Thyroid gland (tissue), 4 donors: Measurements from ENCODE around the gene GRAMD1C. TPM values are rescaled to one million over a fixed set of nuclear protein-coding genes. Genes with fewer than 3 reads are reported as not detected.
A peak's percentile ranks its signal among the peaks of the same experiment; 100 is the strongest.

Experiments
- DNase-seq, 2 donors: peaks; one replicate each; pipeline ENCODE4 v3.0.0-alpha.2; 2019
- H3K27ac ChIP-seq, 3 donors: fragments of 200-600 bp; sonication (generic); 1 replicate in 2 of 3; 2 replicates in 1 of 3; pipeline ENCODE4 v1.5.1; 2016 to 2019; ENCODE audit warnings: mild to moderate bottlenecking in 1 of 3, moderate library complexity in 1 of 3
- H3K27me3 ChIP-seq: fragments of 200-600 bp; sonication (generic); one replicate; pipeline ENCODE4 v1.5.1; 2019
- H3K36me3 ChIP-seq, 2 donors: fragments of 200-600 bp; sonication (generic); one replicate each; pipeline ENCODE4 v1.5.1; 2016 to 2019
- H3K4me1 ChIP-seq, 2 donors: fragments of 200-600 bp; sonication (generic); one replicate each; pipeline ENCODE4 v1.5.1; 2017 to 2019
- H3K4me3 ChIP-seq, 3 donors: fragments of 200-600 bp; sonication (generic); replicated peaks in 1 of 3; 1 replicate in 2 of 3; 2 replicates in 1 of 3; pipeline ENCODE4 v1.5.1; 2016; ENCODE audit warnings: mild to moderate bottlenecking in 1 of 3
- H3K9me3 ChIP-seq: fragments of 200-600 bp; sonication (generic); one replicate; pipeline ENCODE4 v1.5.1; 2017
- POLR2A ChIP-seq, 2 donors: fragments of 450-650 bp; IDR thresholded peaks; one replicate each; pipeline ENCODE4 v1.6.1; 2017; ENCODE audit warnings: antibody characterized with exemption in 2 of 2, mild to moderate bottlenecking in 2 of 2, moderate library complexity in 1 of 2
- WGBS, 2 donors: methylation state at CpG; one replicate each; pipeline ENCODE4 v1.1.5; 2017; 5-methylcytosine and 5-hydroxymethylcytosine counted together
- intact Hi-C: fragments of 100-400 bp; cut with DNase I; formaldehyde crosslinking; loops from one replicate; pipeline ENCODE4 v1.15.1; 2023
- total RNA-seq, 4 donors: library from RNA; depleted of rRNA; stranded (reverse); fragments of >200 nt; gene quantifications; one replicate each; pipeline ENCODE4 v1.2.3, GENCODE V29; 2016
- TF ChIP-seq, protein P1 (sequence below), 6 experiments: fragments of 200-600 bp in 3 of 6; fragments of 450-650 bp in 3 of 6; sonication (generic) in 3 of 6; IDR thresholded peaks; one replicate each; pipeline ENCODE4 v1.5.1; 2016 to 2019; ENCODE audit warnings: antibody characterized with exemption in 6 of 6, mild to moderate bottlenecking in 2 of 6, inconsistent platforms in 1 of 6, moderate library complexity in 1 of 6

GRAMD1C gene
- total RNA-seq, 4 donors from 2014 or later = 5.8 to 20.2 (median 9.1) TPM

DNA sequence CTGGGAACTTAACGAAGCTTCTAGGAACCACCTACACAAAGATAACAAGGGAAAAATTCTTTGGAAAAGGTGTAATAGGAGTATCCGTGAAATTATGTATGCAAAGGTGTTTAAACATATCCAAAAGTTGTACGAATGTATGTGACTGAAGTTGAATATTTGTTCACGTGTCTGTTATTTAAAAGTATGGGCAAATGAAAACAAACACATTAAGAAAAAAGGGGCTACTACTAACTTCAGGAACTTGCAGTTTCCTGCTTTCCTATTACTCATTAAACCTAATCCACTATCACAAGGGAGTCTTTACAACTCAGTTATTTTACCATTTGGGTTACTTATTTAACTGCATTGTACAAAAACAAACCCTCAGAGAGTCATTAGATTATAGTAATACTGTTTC, 33.9 kb upstream of the GRAMD1C start:
- Histone ChIP-seq H3K27ac (no peak overlapping the region), H3K27me3 (no peaks in the 10 kb centered on the region), H3K9me3 (no peaks in the 10 kb centered on the region), H3K4me3 (no peak overlapping the region), H3K4me1 (no peaks in the 10 kb centered on the region), H3K36me3 (peaks cover 19 to 59% of the 10 kb centered on the region in 2 donors)
- DNase-seq = no peak
- intact Hi-C loops = no loop called here
- TF ChIP-seq POLR2A (IDR thresholded peaks at IDR 0.05) = no peak
- TF ChIP-seq, protein P1, sequence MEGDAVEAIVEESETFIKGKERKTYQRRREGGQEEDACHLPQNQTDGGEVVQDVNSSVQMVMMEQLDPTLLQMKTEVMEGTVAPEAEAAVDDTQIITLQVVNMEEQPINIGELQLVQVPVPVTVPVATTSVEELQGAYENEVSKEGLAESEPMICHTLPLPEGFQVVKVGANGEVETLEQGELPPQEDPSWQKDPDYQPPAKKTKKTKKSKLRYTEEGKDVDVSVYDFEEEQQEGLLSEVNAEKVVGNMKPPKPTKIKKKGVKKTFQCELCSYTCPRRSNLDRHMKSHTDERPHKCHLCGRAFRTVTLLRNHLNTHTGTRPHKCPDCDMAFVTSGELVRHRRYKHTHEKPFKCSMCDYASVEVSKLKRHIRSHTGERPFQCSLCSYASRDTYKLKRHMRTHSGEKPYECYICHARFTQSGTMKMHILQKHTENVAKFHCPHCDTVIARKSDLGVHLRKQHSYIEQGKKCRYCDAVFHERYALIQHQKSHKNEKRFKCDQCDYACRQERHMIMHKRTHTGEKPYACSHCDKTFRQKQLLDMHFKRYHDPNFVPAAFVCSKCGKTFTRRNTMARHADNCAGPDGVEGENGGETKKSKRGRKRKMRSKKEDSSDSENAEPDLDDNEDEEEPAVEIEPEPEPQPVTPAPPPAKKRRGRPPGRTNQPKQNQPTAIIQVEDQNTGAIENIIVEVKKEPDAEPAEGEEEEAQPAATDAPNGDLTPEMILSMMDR (IDR thresholded peaks at IDR 0.05) = no peak
- WGBS, 2 donors = 87 to 88% methylated on average over 4 of the region's 4 CpGs

DNA sequence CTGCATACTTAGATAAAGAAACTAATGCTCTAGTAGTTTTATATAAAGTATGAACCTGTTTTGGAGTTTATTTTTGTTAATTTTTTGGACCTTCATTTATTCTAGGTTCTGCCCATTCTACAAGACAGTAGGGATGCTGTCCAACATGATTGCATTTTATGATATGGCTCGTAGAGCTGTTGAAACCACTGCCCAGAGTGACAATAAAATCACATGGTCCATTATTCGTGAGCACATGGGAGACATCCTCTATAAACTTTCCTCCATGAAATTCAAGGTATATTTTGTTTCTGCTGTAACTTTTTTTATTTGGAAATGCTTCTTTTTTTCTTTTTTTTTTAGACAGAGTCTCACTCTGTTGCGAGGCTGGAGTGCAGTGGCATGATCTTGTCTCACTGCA, 33.3 kb upstream of the GRAMD1C start:
- H3K36me3 ChIP-seq = peaks cover 19 to 60% of the 10 kb centered on the region in 2 donors
- H3K9me3 ChIP-seq = no peaks in the 10 kb centered on the region
- H3K27ac ChIP-seq = no peak overlapping the region
- intact Hi-C loops = no loop called here
- TF ChIP-seq, protein P1 (IDR thresholded peaks at IDR 0.05) = no peak
- no peak for TF ChIP-seq POLR2A (IDR thresholded peaks at IDR 0.05)
- no peaks in the 10 kb centered on the region for H3K4me1 ChIP-seq
- H3K27me3 ChIP-seq = no peaks in the 10 kb centered on the region
- 94 to 96% methylated on average over 3 of the region's 3 CpGs for WGBS, 2 donors
- DNase-seq = no peak
- no peak overlapping the region for H3K4me3 ChIP-seq

DNA sequence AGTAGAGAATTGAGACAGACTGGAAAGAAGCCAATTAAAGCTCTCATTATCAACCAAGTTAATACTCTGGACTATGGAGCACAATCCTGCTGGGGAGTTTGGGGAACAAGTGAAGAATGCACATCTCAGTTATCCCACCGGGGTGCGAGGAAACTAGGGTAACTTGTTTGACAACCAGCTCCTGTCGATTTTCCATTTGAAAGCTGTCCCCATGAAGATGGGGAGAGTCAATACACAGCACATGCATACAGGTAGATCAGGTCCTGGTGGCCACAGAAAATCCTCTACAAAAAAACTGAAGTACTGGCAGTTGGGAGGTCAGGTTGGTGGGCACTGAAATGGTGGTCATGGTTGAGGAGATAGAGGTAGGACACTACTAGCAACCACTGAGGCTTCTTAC, 25.7 kb upstream of the GRAMD1C start:
- no peak for DNase-seq
- Histone ChIP-seq H3K4me1 (no peaks in the 10 kb centered on the region), H3K36me3 (peaks cover 10 to 12% of the 10 kb centered on the region in 2 donors), H3K4me3 (no peak overlapping the region), H3K27ac (no peak overlapping the region), H3K9me3 (no peaks in the 10 kb centered on the region), H3K27me3 (no peaks in the 10 kb centered on the region)
- intact Hi-C loops = no loop called here
- WGBS, 2 donors = 75 to 77% methylated on average over 3 of the region's 3 CpGs
- TF ChIP-seq, protein P1 (IDR thresholded peaks at IDR 0.05) = no peak

DNA sequence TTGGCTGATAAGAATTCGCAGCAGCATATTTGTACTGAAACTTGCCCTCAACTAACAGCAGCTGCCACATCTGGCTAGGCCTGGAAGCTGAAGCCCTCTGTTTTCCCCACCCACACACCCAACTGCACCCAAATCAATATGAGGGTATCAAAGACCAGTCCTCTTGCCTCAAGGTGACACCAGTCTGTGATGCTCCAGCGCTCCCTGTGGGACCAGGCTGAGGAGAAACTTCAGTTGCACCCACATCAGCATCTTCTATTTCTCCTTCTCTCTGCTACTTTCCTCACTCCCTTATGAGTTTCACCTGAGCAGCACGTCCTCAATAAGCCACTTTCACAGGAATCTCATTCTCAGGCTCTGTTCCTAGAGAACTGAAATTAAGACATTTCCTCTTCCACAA, 18.7 kb upstream of the GRAMD1C start:
- intact Hi-C loops = no loop called here
- no peak overlapping the region for H3K4me3 ChIP-seq
- H3K9me3 ChIP-seq = no peaks in the 10 kb centered on the region
- no peak for DNase-seq
- no peaks in the 10 kb centered on the region for H3K36me3 ChIP-seq
- H3K27me3 ChIP-seq = no peaks in the 10 kb centered on the region
- H3K4me1 ChIP-seq = no peaks in the 10 kb centered on the region
- 84 to 90% methylated on average over 3 of the region's 3 CpGs for WGBS, 2 donors
- TF ChIP-seq POLR2A (IDR thresholded peaks at IDR 0.05) = no peak
- TF ChIP-seq, protein P1 (IDR thresholded peaks at IDR 0.05) = no peak
- H3K27ac ChIP-seq = no peak overlapping the region

DNA sequence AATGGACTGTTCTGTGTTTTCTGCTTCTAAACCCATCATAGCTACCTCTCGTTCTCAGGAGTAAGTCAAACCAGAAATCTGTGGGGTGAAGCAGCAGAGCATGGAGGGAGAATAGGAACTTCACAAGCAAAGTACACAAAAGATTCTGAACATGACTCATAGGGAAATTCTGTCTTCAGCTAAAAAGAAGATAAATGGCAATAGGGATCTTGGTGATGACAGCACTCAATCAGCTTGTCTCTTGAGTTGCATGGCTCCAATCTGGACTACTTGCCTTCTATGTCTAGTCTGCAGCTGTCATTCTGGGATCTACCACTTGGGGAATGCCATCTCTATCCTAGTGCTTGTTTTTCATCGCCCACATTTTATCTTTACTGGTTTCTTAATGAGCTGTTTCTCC, 13.5 kb upstream of the GRAMD1C start:
- no peaks in the 10 kb centered on the region for H3K36me3 ChIP-seq
- H3K27ac ChIP-seq = no peak overlapping the region
- 62 to 78% methylated on average over 2 of the region's 2 CpGs for WGBS, 2 donors
- DNase-seq = no peak
- intact Hi-C loops = no loop called here
- no peaks in the 10 kb centered on the region for H3K27me3 ChIP-seq
- no peak overlapping the region for H3K4me3 ChIP-seq
- H3K4me1 ChIP-seq = peaks cover 0 to under 1% of the 10 kb centered on the region in 2 donors
- no peak for TF ChIP-seq POLR2A (IDR thresholded peaks at IDR 0.05)
- TF ChIP-seq, protein P1 (IDR thresholded peaks at IDR 0.05) = peak in 1 of 6 experiments; percentile 4
- no peaks in the 10 kb centered on the region for H3K9me3 ChIP-seq
